SH-SY5Y (cell line): ENCODE data around the gene PITPNC1.

Source experiments
- GATA2 ChIP-seq: IDR thresholded peaks from 2 replicates; pipeline ENCODE4 v1.6.1; 2011; ENCODE audit warnings: mild to moderate bottlenecking, low read depth, low read length
- GATA3 ChIP-seq: IDR thresholded peaks from 2 replicates; pipeline ENCODE4 v1.6.1; 2011; ENCODE audit warnings: low read depth, mild to moderate bottlenecking, low read length, moderate library complexity

Gene PITPNC1

DNA sequence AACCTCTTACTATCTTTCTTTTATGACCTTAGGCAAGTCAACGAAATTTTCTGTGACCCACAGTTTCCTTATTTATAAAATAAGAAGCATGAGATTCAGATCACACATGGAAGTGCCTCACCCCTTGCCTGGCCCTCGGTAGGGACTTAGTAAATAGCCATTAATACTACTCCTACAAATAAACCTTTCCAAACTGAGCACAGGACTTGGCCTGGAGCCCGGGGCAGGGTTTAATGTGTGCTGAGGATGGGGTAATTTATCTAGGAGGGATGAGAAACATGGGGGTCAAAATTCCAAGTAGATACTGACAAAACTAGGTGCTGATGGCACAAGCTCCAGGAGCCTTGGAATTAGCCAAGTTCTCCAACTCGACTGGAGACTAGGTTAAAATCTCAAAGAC is 35.0 kb downstream of the PITPNC1 start:
- no peak for TF ChIP-seq GATA2

DNA sequence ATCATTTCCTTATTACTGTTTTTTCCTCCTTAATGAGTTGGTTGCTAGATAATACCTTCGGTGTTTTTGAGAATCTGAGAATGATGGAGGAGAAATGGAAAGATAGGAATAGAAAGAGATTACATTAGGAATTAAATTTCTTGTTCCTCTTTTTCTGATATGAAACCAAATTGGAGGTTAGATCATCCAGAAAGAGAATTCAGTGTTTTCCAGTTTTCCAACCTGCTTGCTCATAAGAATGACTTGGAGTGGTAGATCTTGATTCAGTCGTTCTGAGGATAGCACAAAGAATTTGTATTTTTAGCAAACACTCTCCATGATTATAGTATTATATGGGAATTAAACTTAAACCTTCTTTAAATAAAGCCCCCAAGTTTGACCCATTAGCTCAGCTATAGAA is 35.9 kb downstream of the PITPNC1 start:
- no peak for TF ChIP-seq GATA3
- TF ChIP-seq GATA2, result no peak

DNA sequence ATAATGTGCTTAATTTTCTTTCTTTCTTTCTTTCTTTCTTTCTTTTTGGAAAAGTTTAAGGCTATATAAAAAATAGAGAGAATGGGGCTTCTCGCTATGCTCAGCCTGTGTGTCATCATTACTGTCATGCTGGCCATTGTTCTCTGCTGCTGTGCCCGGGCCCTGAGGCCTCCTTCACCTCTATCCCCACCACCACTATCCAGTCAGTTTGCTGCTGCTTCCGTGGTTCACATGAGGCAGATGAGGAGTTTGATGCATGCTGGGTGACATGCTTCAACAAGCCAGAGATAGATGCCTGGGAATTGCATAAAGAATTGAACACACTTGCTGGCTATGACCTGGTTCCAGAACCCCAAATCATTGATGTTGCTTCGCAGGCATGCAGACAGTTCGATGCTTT is 36.3 kb downstream of the PITPNC1 start:
- TF ChIP-seq GATA3 (no peak), GATA2 (no peak)

DNA sequence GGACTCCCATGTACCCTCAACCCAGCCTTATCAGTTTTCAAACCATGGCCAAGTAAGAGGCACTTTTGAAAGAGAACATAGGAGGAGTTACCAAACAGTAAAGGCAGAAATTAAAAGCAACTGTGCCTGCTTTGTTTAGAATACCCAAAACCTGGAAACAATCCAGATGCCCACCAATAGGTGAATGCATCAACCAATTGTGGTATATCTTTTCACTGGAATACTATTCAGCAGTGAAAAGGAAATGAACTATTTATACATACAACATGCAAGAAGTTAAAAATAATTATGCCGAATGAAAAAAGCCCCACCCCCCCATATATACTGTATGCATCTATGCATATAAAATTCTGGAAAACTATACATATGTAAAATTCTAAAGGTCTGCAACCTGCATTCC is 37.0 kb downstream of the PITPNC1 start:
- no peak for TF ChIP-seq GATA2
- no peak for TF ChIP-seq GATA3

DNA sequence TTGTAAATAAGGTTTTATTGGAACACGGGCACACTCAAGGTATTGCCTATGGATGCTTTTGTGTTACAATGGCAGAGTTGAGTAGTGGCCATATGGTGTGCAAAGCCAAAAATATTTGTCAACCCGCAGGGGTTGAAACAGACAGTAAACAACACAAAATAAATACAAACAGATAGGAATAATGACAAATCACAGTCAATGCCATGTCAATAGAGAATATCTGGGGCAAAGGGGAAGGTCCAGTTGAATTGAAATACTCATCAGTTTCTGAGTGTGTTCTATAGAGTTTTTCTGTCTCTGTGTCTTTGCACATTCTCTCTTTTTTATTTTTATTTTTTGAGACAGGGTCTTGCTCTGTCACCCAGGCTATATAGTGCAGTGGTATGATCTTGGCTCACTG is 37.5 kb downstream of the PITPNC1 start:
- no peak for TF ChIP-seq GATA3
- no peak for TF ChIP-seq GATA2

DNA sequence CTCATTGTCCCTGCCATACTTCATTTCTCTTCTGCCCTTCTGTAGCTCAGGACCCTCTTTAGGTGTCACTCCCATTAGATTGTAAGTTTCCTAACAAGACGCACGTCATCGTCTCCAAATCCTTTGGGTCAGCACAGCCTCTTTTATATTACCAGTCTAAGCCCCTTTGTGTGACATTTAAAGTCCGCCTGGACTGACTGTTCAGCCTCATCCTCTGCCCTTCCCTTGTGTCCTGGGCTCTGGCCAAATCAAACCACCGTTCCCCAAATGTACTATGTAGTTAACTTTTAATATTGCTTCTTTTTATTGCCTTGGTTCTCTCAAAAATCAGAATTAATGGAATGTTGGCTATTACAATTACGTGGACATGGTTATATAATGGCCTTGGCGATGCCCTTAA is 38.2 kb downstream of the PITPNC1 start:
- no peak for TF ChIP-seq GATA2
- no peak for TF ChIP-seq GATA3

DNA sequence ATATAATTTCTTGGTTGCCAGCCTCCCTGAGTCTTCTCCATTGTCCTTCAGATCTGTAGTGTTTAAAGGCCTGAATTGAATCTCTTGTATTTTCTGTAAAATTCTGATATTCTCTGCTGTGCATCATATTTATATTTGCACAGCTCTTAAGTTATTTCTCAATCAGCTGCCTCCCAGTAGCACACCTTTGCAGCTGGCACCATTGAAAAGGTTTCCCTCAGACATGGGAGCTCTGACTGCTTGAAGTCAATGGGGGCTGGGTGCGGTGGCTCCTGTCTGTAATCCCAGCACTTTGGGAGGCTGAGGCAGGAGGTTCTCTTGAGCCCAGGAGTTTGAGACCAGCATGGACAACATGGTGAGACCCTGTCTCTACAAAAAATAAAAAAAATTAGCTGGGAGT is 40.4 kb downstream of the PITPNC1 start:
- TF ChIP-seq GATA3 (no peak), GATA2 (no peak)

DNA sequence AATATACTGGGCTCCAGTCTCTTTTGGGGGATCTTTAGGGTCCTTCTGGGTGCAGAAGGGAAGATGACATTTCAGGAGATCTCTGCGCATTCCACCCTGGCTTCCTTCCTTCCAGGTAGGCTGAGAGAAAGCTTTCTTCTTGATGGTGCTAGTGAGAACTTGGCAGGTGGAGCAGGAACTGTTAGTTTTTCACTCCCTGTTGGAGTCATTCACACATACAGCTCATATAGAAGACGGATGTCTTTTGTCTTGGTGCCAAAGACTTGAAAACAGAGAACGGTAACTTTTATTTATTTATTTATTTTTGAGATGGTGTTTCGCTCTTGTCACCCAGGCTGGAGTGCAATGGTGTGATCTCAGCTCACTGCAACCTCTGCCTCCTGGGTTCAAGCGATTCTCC is 43.9 kb downstream of the PITPNC1 start:
- no peak for TF ChIP-seq GATA3
- no peak for TF ChIP-seq GATA2

DNA sequence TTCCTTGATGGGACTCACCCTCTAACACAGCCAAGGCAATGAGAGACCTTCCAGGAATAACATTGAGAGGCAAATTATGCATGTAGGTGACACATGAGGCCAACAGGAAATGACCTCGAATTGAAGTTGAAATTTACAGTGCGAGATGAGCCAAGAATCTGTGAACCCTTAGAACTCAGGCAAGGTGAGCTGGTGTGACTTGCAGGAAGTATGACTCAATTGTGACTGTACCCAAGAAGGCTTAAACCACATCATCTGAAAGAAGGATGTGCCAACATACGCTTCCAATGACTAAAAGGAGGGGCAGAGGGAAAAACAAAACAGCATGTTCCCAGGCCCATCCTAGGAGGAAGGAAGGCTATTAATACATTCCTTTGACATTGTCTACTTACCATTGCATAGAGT is 44.8 kb downstream of the PITPNC1 start:
- TF ChIP-seq GATA3 (no peak), GATA2 (no peak)

DNA sequence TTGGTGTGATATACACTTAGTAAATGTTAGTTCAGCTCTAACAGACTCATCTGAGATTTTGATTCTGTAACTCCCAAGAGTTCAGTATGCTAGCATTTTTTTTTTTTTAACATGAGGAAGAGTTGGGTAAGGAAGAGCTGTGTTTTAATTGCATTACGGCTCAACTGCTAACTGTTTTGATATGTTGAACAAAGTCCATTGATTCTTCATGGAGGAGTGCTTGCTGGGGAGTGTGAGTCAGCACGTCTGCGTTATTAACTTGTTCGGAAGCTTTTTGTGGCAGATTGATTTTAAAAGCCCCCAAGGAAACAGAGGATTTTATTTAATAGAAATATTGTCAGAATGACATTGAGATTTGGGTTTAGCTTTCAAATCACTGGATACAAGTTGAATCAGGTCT is 45.8 kb downstream of the PITPNC1 start:
- TF ChIP-seq GATA2 (no peak), GATA3 (no peak)

DNA sequence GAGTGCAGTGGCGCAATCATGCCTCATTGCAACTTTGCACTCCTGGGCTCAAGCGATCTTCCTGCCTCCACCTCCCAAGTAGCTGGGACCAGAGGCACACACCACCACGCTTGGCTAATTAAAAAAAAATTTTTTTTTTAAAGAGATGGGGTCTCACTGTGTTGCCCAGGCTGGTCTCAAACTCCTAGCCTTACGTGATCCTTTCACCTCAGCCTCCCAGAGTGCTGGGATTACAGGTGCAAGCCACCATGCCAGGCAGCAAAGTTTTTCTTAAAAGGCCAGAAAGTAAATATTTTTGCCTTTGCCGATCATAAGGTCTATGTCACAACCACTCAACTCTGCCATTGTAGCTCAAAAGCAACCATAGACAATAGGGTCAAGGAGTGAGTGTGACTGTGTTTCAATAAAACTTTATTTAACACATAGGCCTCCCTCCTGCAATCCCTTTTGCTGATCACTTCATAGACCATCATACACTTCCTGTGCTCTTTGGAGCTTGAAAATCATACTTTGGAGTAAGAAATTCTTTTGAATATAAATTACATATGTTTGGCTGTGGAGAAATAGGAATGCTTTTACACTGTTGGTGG is 48.6 kb downstream of the PITPNC1 start:
- TF ChIP-seq GATA2, result no peak

DNA sequence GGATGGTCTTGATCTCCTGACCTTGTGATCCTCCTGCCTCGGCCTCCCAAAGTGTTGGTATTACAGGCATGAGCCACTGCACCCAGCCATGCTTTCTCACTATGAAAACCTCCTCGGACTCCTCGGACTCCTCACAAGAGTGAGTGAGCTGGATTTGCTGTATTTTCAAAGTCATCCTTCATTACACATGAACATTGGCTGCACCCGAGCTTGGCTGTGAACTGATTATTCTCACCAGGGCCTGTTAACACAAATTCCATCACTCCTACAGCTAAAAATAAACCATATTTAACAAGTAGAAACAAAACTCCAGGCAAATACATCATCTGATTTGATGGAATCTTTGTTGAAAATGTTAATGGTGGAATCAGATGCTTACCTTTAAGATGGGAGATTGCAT is 50.3 kb downstream of the PITPNC1 start:
- TF ChIP-seq GATA2, result no peak
- no peak for TF ChIP-seq GATA3

DNA sequence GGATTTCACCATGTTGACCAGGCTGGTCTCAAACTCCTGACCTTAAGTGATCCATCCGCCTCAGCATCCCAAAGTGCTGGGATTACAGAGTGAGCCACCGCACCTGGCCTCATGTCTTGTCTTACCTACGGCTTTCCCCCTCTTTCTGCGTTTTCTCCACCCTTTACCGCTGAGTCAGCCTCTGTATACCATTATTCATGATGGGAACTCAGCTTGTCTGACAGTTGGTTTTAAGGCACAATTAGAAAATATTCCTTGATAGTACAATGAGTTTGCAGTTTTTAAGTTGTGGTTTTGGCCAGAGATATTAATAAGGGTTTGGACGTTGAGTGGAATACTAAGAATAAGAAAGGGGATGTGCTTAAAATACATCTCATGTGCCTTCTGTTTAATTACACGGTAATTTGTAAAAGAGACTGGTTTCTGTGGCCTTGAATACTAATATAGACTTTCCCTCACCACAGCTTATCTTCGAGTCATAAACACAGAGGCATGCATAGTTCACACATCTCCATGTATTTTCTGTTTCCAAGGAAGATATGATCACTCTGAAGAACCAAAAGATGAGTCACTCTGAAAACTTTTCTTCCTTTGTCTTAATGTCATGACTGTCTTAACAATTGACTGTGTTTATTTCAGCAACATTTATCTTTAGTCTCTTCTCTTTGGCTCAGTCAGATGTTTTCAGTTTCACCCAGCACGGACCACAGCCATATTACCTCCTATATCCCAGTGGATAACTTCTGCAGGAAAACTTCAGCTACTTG is 54.4 kb downstream of the PITPNC1 start:
- TF ChIP-seq GATA3 (no peak), GATA2 (no peak)

DNA sequence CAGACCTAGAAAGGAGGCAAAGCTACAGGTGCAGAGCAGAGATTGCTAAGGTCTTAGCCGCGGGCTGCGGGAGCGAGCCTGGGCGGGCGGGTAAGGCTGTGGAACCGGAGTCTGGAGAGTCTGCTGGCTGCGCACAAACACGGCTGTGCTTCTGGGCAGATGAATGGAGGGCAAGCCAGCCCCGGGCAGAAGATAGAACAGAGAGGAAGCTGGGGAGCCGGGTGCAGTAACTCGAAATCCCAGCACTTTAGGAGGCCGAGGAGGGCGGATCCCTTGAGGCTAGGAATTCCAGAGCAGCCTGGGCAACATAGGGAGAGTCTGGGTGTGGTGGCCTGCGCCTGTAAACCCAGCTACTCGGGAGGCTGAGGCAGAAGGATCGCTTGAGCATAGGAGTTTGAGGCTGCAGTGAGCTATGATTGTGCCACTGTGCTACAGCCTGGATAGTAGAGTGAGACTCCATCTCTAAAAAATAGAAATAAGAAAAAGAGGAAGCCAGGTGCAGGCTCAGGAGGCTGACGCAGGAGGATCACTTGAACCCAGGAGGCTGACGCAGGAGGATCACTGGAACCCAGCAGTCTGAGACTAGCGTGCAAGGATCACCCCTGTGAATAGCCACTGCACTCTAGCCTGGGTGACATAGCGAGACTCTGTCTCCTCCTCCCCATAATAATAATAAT is 56.3 kb downstream of the PITPNC1 start:
- TF ChIP-seq GATA3, result no peak
- TF ChIP-seq GATA2, result no peak

DNA sequence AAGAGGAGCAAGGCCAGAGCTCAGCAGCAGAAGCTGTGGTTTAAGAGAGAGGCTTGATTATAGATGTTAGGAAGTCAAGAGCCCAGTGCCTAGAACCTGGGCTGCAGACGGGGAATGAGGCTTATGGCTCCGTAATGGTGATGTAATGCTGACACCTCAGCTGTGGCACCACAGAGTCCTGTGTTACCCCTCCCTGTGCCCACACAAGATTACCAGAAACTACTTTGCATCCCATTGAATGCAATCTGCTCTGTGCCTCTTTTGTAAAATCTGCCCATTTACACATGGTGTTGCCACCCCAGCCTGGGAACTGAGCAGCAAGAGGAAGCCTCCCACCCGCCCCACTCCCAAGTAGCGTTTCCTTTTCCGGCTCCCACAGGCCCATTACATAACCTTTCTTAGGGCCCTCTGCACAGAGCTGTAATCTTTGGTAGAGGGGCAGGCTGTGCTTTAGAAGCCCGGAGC is 57.0 kb downstream of the PITPNC1 start:
- TF ChIP-seq GATA3 (no peak), GATA2 (no peak)

DNA sequence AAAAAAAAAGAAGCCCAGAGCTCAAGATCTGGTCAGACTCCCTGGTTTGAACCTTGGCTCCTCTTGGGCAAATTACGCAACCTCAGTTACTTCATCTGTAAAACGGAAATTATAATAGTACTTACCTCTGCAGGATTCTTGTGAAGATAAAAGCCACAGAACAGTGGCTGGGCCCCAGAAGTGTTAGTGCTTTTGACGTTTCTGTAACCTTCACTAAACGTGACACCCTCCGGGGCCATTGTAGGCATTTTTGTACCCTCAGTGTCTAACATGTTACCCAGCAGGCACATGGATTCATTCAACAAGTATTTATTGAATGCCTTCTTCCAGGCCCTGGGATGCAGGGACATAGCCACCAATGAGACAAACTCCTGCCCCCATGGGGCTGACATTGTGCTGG is 58.0 kb downstream of the PITPNC1 start:
- TF ChIP-seq GATA3 (no peak), GATA2 (no peak)
